NB4 (cell line): Measurements from ENCODE around the gene SORBS1.

Experiments used
- CTCF ChIP-seq: IDR thresholded peaks from one replicate; pipeline ENCODE4 v1.5.1; 2012; ENCODE audit warnings: low read depth, low read length
- MAX ChIP-seq: IDR thresholded peaks from 2 replicates; pipeline ENCODE4 v1.6.1; 2011; ENCODE audit warnings: low read depth, low read length
- MYC ChIP-seq: IDR thresholded peaks from 2 replicates; pipeline ENCODE4 v1.6.1; 2011; ENCODE audit warnings: low read depth, low read length
- POLR2A ChIP-seq: IDR thresholded peaks from 2 replicates; pipeline ENCODE4 v1.6.1; 2011; ENCODE audit warnings: mild to moderate bottlenecking; ENCODE audit not compliant: insufficient read length; ENCODE audit errors: extremely low read depth

DNA sequence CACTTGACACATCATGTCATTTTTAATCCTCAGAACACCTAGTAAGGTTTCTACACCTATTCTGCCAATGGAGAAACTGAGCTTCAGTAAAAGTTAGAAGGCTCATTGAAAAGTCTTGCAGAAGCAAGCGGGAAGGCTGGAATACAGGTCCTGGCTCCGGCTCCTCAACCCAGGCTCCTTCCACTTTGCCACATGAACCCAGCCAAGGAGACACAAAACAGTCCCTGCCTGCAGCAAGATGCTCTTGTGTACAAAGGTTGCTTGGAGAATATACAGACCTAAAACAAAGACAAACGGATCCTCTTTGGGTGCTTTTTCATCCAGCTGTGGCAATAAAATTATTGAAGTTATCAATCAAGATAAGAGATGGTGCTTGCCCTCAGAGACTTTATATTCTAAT is 106.8 kb downstream of the SORBS1 start:
- TF ChIP-seq CTCF (no peak), POLR2A (no peak), MYC (no peak), MAX (no peak)
